Measurements from ENCODE around the gene ADGRF3. TPM values are rescaled to one million over a fixed set of nuclear protein-coding genes. Genes with fewer than 3 reads are reported as not detected.
"Not testable (repeated sequence)": the region's sequence is repeated elsewhere in the genome, so short reads cannot be mapped to it uniquely, and the experiment has no call there.

The ADGRF3 gene
- total and polyA plus RNA-seq, 8 donors: 0.28 to 1.4 (median 0.67) TPM

- FAIRE-seq: no peak
Observed at GRCh38 chr2:26268213-26268612, 78.4 kb downstream of the ADGRF3 start.

DNA sequence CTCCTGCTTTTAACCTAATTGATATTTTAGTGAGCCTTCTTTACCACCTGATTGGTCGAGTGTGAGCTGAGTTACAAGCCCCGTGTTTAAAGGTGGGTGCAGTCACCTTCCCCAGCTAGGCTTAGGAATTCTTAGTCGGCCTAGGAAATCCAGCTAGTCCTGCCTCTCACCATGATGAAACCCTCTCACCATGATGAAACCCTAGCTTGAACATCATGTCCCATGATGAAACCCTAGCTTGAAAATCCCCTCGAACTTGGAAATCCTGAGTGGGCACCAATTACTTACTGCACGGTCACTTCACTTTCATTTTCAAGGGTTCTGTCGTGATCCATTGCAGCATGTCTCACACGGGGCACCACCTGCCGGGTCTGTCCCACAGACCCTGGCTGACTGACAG, 87.8 kb downstream of the ADGRF3 start:
- H3K27me3 ChIP-seq; H3K27ac ChIP-seq; intact Hi-C loops (cut with DNase I); H3K9me3 ChIP-seq; FAIRE-seq; ATAC-seq; DNase-seq; H3K4me3 ChIP-seq: not testable (repeated sequence)
- H3K4me1 ChIP-seq: peaks cover 7 to 11% (median 10%) of the 10 kb centered on the region in 3 donors
- WGBS, 2 donors: 92% methylated on average over 8 of the region's 8 CpGs
- peaks cover 0 to 21% (median 0%) of the 10 kb centered on the region in 3 donors for H3K36me3 ChIP-seq

More at GRCh38 chr2:26268213-26268612, 78.4 kb downstream of the ADGRF3 start:
- 92 to 94% methylated on average over 4 of the region's 4 CpGs for WGBS, 2 donors
- H3K9me3 ChIP-seq: no peaks in the 10 kb centered on the region
- DNase-seq (no peak), ATAC-seq (no peak)
- no peak overlapping the region for H3K27ac ChIP-seq
- peaks cover 4 to 7% (median 5%) of the 10 kb centered on the region in 3 donors for H3K4me1 ChIP-seq
- no peak overlapping the region for H3K4me3 ChIP-seq
- peaks cover 0 to 4% (median 0%) of the 10 kb centered on the region in 3 donors for H3K36me3 ChIP-seq
- intact Hi-C loops (cut with DNase I): no loop called here
- TF ChIP-seq CTCF (IDR thresholded peaks at IDR 0.05): no peak
- H3K27me3 ChIP-seq: no peaks in the 10 kb centered on the region

Other genes starting within 250 kb of the ADGRF3 start
- gene GAREM2, start 173.7 kb downstream of the ADGRF3 start, total RNA-seq: 1 to 10 TPM; 1.2 to 4.0 (median 2.6) TPM
- 1 to 10 TPM; 1.1 TPM for gene GAREM2, start 173.7 kb downstream of the ADGRF3 start, polyA plus RNA-seq
- 10 to 100 TPM; 58.7 to 89.6 (median 69.2) TPM for gene HADHA, start 102.2 kb downstream of the ADGRF3 start, total RNA-seq
- gene HADHA, start 102.2 kb downstream of the ADGRF3 start, polyA plus RNA-seq: 10 to 100 TPM; 32.1 to 64.8 TPM
- 10 to 100 TPM; 45.8 to 76.8 (median 60.2) TPM for gene HADHB, start 101.8 kb downstream of the ADGRF3 start, total RNA-seq
- 10 to 100 TPM; 36.3 to 75.1 TPM for gene HADHB, start 101.8 kb downstream of the ADGRF3 start, polyA plus RNA-seq
- gene SELENOI, start 646 bp downstream of the ADGRF3 start, total RNA-seq: 10 to 100 TPM in 5 of 6 donors, 1 to 10 TPM in 1; 8.2 to 16.5 (median 13.4) TPM
- 1 to 10 TPM; 1.9 to 6.7 TPM for gene SELENOI, start 646 bp downstream of the ADGRF3 start, polyA plus RNA-seq
- not detected for gene DRC1, start 55.1 kb upstream of the ADGRF3 start, total RNA-seq
- under 1 TPM; 0.19 to 0.54 TPM for gene DRC1, start 55.1 kb upstream of the ADGRF3 start, polyA plus RNA-seq
- under 1 TPM in 5 of 6 donors, not detected in 1; 0.09 to 0.26 (median 0.12) TPM for gene OTOF, start 131.3 kb upstream of the ADGRF3 start, total RNA-seq
- under 1 TPM; 0.07 to 0.19 TPM for gene OTOF, start 131.3 kb upstream of the ADGRF3 start, polyA plus RNA-seq

Data from pancreas (tissue), 10 donors.